Endothelial cell of umbilical vein (primary cell): ENCODE measurements around the gene ZNF740. TPM values are rescaled to one million over a fixed set of nuclear protein-coding genes. Genes with fewer than 3 reads are reported as not detected.
A peak's percentile ranks its signal among the peaks of the same experiment; 100 is the strongest.

Experiments
- BruUV-seq: library from RNA; stranded (reverse); fragments of 400-500 nt; replicated peaks from 2 replicates; lab custom pipeline; 2021; lab: Mats Ljungman, UMichigan
- CTCF ChIA-PET: fragments of 300-600, 350-600 bp; sonication (Branson Sonifier 250); formaldehyde crosslinking; loops from one replicate; lab custom pipeline; 2021; ENCODE audit warnings: antibody characterized with exemption, inconsistent platforms; lab: Charles Lee
- POLR2A ChIA-PET: fragments of 300-600, 350-600 bp; sonication (Branson Sonifier 250); formaldehyde crosslinking; loops from one replicate; lab custom pipeline; 2021; ENCODE audit warnings: antibody characterized with exemption, inconsistent platforms; lab: Charles Lee
- DNase-seq: peaks from one replicate; pipeline ENCODE4 v3.0.0-alpha.2; 2011; ENCODE audit warnings: low read depth, low spot score
- FAIRE-seq: peaks from 2 replicates; lab custom pipeline; 2011; peaks lifted over from hg19 to GRCh38; lab: Jason Lieb, UNC
- H2AFZ ChIP-seq: 2 replicates; pipeline ENCODE4 v1.6.0; 2012; ENCODE audit warnings: low read depth, low read length, control low read depth, inconsistent platforms
- H3K27ac ChIP-seq: 2 replicates; pipeline ENCODE4 v1.5.1; 2011; ENCODE audit warnings: low read depth, mild to moderate bottlenecking, control low read depth, low read length, moderate library complexity; ENCODE audit not compliant: insufficient read depth
- H3K27me3 ChIP-seq, 2 experiments: 2 replicates each; pipeline versions ENCODE4 v1.6.0 to v1.6.1; 2011; ENCODE audit warnings: low read length in 2 of 2, mixed read lengths in 1 of 2; ENCODE audit not compliant: control insufficient read depth in 2 of 2, insufficient read depth in 2 of 2
- H3K36me3 ChIP-seq, 2 experiments: 2 replicates in 1 of 2; 3 replicates in 1 of 2; pipeline ENCODE4 v1.5.1; 2011; ENCODE audit warnings: low read length in 2 of 2, mild to moderate bottlenecking in 1 of 2, moderate library complexity in 1 of 2; ENCODE audit not compliant: control insufficient read depth in 2 of 2, insufficient read depth in 2 of 2; ENCODE audit errors: extremely low read depth in 1 of 2
- H3K4me1 ChIP-seq: 3 replicates; pipeline ENCODE4 v1.5.1; 2011; ENCODE audit warnings: mild to moderate bottlenecking, low read length; ENCODE audit not compliant: control insufficient read depth, insufficient read depth; ENCODE audit errors: extremely low read depth
- H3K4me2 ChIP-seq: 2 replicates; pipeline ENCODE4 v1.6.1; 2011; ENCODE audit warnings: low read length, control low read depth, mixed read lengths; ENCODE audit not compliant: insufficient read depth
- H3K4me3 ChIP-seq, 3 experiments: fragments of 200-600 bp in 1 of 3; sonication (generic), shearing (Covaris generic) in 1 of 3; replicated peaks in 1 of 3; 2 replicates each; pipeline ENCODE4 v1.5.1; 2011 to 2016; ENCODE audit warnings: control low read depth in 3 of 3, low read length in 3 of 3, mild to moderate bottlenecking in 2 of 3, inconsistent platforms in 1 of 3, low read depth in 1 of 3, moderate library complexity in 1 of 3; ENCODE audit not compliant: insufficient read depth in 1 of 3
- H3K79me2 ChIP-seq: 2 replicates; pipeline ENCODE4 v1.6.0; 2012; ENCODE audit warnings: low read length, inconsistent platforms; ENCODE audit not compliant: control insufficient read depth, insufficient read depth
- H3K9ac ChIP-seq: replicated peaks from 2 replicates; pipeline ENCODE3; 2011; ENCODE audit warnings: low read length, control low read depth; ENCODE audit not compliant: insufficient read depth; ENCODE audit errors: extremely low read depth
- H3K9me1 ChIP-seq: replicated peaks from 3 replicates; pipeline ENCODE4 v1.6.0; 2011; ENCODE audit warnings: mild to moderate bottlenecking, low read length; ENCODE audit not compliant: control insufficient read depth, insufficient read depth; ENCODE audit errors: extremely low read depth
- H3K9me3 ChIP-seq: replicated peaks from 2 replicates; pipeline ENCODE4 v1.5.1; 2012; ENCODE audit warnings: low read length, inconsistent platforms; ENCODE audit not compliant: control insufficient read depth, insufficient read depth
- H4K20me1 ChIP-seq: replicated peaks from 2 replicates; pipeline ENCODE3; 2011; ENCODE audit warnings: mild to moderate bottlenecking, low read length; ENCODE audit not compliant: control insufficient read depth, insufficient read depth; ENCODE audit errors: extremely low read depth
- CTCF ChIP-seq, 2 donors: IDR thresholded peaks; 1 replicate in 1 of 2; 2 replicates in 1 of 2; pipeline ENCODE4 v1.5.1; 2011; ENCODE audit warnings: low read length in 2 of 2, mild to moderate bottlenecking in 2 of 2, moderate library complexity in 2 of 2, control low read depth in 1 of 2, inconsistent platforms in 1 of 2, low read depth in 1 of 2; ENCODE audit not compliant: insufficient read depth in 1 of 2; ENCODE audit errors: extremely low read depth in 1 of 2
- EZH2 ChIP-seq: IDR thresholded peaks from 2 replicates; pipeline ENCODE4 v1.6.1; 2012; ENCODE audit warnings: borderline replicate concordance, low read depth, mild to moderate bottlenecking, moderate library complexity, low read length, inconsistent platforms; ENCODE audit not compliant: severe bottlenecking
- FOS ChIP-seq: IDR thresholded peaks from 2 replicates; pipeline ENCODE4 v1.6.1; 2011; ENCODE audit warnings: mild to moderate bottlenecking, low read length, moderate library complexity, borderline replicate concordance; ENCODE audit not compliant: insufficient read depth
- GATA2 ChIP-seq: IDR thresholded peaks from 2 replicates; pipeline ENCODE4 v1.7.0; 2011; ENCODE audit warnings: low read depth, mild to moderate bottlenecking, moderate library complexity, mixed read lengths, low read length; ENCODE audit not compliant: insufficient read length, insufficient read depth
- JUN ChIP-seq: IDR thresholded peaks from 2 replicates; pipeline ENCODE4 v1.6.1; 2011; ENCODE audit warnings: borderline replicate concordance, low read depth; ENCODE audit not compliant: insufficient read length, insufficient read depth
- MAX ChIP-seq: IDR thresholded peaks from 2 replicates; pipeline ENCODE4 v1.6.1; 2011; ENCODE audit not compliant: insufficient read depth, insufficient read length
- MYC ChIP-seq: IDR thresholded peaks from one replicate; pipeline ENCODE4 v1.6.1; 2011; ENCODE audit warnings: mild to moderate bottlenecking, low read depth, low read length
- POLR2A ChIP-seq: IDR thresholded peaks from 2 replicates; pipeline ENCODE4 v1.6.1; 2012; ENCODE audit warnings: low read depth, mild to moderate bottlenecking, control low read depth, low read length
- POLR2AphosphoS5 ChIP-seq: IDR thresholded peaks from 2 replicates; pipeline ENCODE4 v1.6.1; 2012; ENCODE audit warnings: low read depth, mild to moderate bottlenecking, control low read depth, low read length, moderate library complexity; ENCODE audit not compliant: insufficient read depth
- dilution Hi-C: fragments of 300-500 bp; cut with MboI; formaldehyde crosslinking; loops from one replicate; pipeline ENCODE4 v1.15.0; 2019; ENCODE audit warnings: low sequenced_read_pairs; ENCODE audit not compliant: extremely low pct_ligation_motif_present
- intact Hi-C: fragments of 100-400 bp; cut with micrococcal nuclease; formaldehyde crosslinking; loops from one replicate; pipeline ENCODE4 v1.10.0; 2022
- polyA plus RNA-seq, 4 experiments: library from polyadenylated mRNA; depleted of rRNA in 3 of 4; stranded (reverse) in 3 of 4; unstranded in 1 of 4; fragments of >200 nt; gene quantifications; 2 replicates each; pipeline versions ENCODE4 v1.2.1 to v1.2.3, GENCODE V29; 2011 to 2012; ENCODE audit warnings: missing spikeins in 1 of 4
- total RNA-seq: library from RNA; stranded (reverse); gene quantifications from 2 replicates; pipeline ENCODE4 v1.2.3, GENCODE V29; 2021

ZNF740 gene
- total and polyA plus RNA-seq, 2 donors (not counting 3 experiments of a cell fraction or from before 2014, with no cell fraction given) = 10.5 to 38.1 TPM

DNA sequence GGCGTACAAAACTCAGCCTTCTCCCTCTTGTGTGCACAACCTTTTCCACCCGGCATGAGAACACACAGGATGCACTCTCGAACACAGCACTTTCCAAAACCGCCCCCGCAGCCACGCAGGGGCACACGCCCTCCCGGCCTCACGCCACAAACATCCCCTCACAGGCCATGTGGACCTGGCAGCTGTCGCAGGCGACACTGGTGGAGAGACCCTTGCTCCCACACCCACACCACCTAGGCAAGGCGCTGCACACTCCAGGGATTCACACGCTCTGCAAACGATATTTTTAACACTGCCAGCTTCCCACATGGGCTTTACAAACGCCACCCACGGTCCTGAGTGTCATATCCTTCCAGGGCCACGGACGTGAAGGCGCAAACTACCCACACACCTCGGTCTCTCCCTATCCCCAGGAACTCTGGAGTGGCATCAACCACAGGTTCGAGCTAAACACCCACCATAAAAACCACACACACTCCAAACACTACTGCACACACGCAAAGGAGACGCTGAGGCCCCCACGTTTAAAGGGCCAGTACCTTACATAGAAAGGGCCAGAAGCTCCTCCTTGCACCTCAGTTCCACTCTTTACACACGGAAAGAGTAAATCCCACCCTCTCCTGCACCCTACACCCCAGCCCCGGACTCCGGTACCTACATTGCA lies 38.9 kb downstream of the ZNF740 start:
- Histone ChIP-seq H3K4me2 (peak overlapping the region; percentile 75), H3K9me3 (no peaks in the 10 kb centered on the region), H3K27ac (no peak overlapping the region), H2AFZ (peak overlapping the region; percentile 93), H3K4me1 (peaks cover 62% of the 10 kb centered on the region), H3K79me2 (no peaks in the 10 kb centered on the region), H3K9me1 (no peaks in the 10 kb centered on the region), H3K27me3 (no peaks in the 10 kb centered on the region), H3K36me3 (no peaks in the 10 kb centered on the region), H4K20me1 (no peaks in the 10 kb centered on the region), H3K9ac (peak overlapping the region; percentile 40), H3K4me3 (peak overlapping the region; percentile 45 to 66 (median 63))
- intact Hi-C loops (no loop called here), dilution Hi-C loops (no loop called here)
- BruUV-seq = no TSS peak
- POLR2A ChIA-PET = interaction anchor here (0.6 kb wide), 1 partner anchor 25 kb away, joined by 4 read pairs; no protein-coding TSS in a partner anchor
- FAIRE-seq (peak; percentile 38), DNase-seq (peak; percentile 58)
- CTCF ChIA-PET = interaction anchor here (0.8 to 4.2 kb wide), 19 partner anchors 17 to 202 kb away, joined by 3 to 29 read pairs (median 4); partner anchors contain the start of genes AAAS, ESPL1, MYG1 and PFDN5
- TF ChIP-seq GATA2 (no peak), POLR2A (no peak), FOS (no peak), CTCF (IDR thresholded peaks at IDR 0.05; ENCODE audit: extremely low read depth in 1 of 2, insufficient read depth in 1 of 2, low read depth in 1 of 2, low read length in 2 of 2) (no peak), EZH2 (no peak), JUN (no peak), POLR2AphosphoS5 (no peak), MAX (no peak), MYC (no peak)
